Uterus (tissue), 2 donors: Measurements from ENCODE around the gene DNASE1L3.

Experiments
- CTCF ChIP-seq, 4 experiments: fragments of 200-600 bp in 2 of 4; fragments of 450-650 bp in 2 of 4; sonication (generic) in 2 of 4; IDR thresholded peaks; one replicate each; pipeline ENCODE4 v1.5.1; 2016 to 2019; ENCODE audit warnings: antibody characterized with exemption in 4 of 4, mild to moderate bottlenecking in 2 of 4, moderate library complexity in 1 of 4
- POLR2A ChIP-seq, 2 donors: fragments of 450-650 bp; IDR thresholded peaks; one replicate each; pipeline ENCODE4 v1.6.1; 2016; ENCODE audit warnings: antibody characterized with exemption in 2 of 2, mild to moderate bottlenecking in 1 of 2, moderate library complexity in 1 of 2

- TF ChIP-seq CTCF (IDR thresholded peaks at IDR 0.05), result peak in 1 of 4 experiments; percentile 0
- TF ChIP-seq POLR2A (IDR thresholded peaks at IDR 0.05), result no peak
These were observed 39.4 kb upstream of the DNASE1L3 start for GRCh38 chr3:58250093-58250707.
